Omental fat pad (tissue), 4 donors: ENCODE measurements around the gene SPRYD7. TPM values are rescaled to one million over a fixed set of nuclear protein-coding genes. Genes with fewer than 3 reads are reported as not detected.

ENCODE experiments used
- ATAC-seq: fragments of 150-250 bp; one replicate; pipeline ENCODE4 v1.9.1; 2016; ENCODE audit warnings: mild to moderate bottlenecking, moderate library complexity; ENCODE audit not compliant: low FRiP score
- DNase-seq: peaks from one replicate; pipeline ENCODE4 v3.0.0-alpha.2; 2019; ENCODE audit warnings: low spot score
- CTCF ChIP-seq, 3 donors: fragments of 450-650 bp; IDR thresholded peaks; one replicate each; pipeline ENCODE4 v1.5.1; 2016 to 2017; ENCODE audit warnings: antibody characterized with exemption in 3 of 3, mild to moderate bottlenecking in 3 of 3, moderate library complexity in 2 of 3
- small RNA-seq: library from RNA; depleted of rRNA; stranded (forward); fragments of <200 nt; gene quantifications from one replicate; pipeline ENCODE3, GENCODE V24; 2016
- total RNA-seq, 4 donors: library from RNA; depleted of rRNA; stranded (reverse); fragments of >200 nt; gene quantifications; one replicate each; pipeline ENCODE4 v1.1.0, GENCODE V29; 2016

The SPRYD7 gene
- total RNA-seq, 4 donors from 2014 or later = 3.2 to 4.4 (median 4.0) TPM

DNA sequence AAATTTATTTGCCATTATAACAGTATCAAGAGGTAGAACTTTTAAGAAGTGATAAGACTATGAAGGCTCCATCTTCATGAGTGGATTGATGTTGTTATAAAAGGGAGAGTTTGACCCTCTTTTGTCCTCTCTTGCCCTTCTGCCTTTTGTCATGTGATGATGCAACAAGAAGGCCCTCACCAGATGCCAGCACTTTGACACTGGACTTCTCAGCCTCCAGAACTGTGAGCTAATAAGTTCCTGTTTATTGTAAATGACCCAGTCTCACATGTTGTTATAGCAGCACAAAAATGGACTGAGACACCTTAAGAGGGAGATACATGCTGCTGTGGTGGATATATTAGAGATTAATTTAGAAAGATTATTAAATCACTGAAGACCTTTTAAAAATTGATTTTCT is 71.6 kb downstream of the SPRYD7 start:
- DNase-seq (no peak), ATAC-seq (no peak)
- no peak for TF ChIP-seq CTCF (IDR thresholded peaks at IDR 0.05)

Small RNA genes within 50 kb of the gene (small RNA-seq; reads per million reads assigned to genes)
- gene RNY4P30 (not detected), gene RNY4P9 (3.4 reads per million, percentile 65 among the genes with 10 or more reads in this experiment)

Other genes starting within 250 kb of the SPRYD7 start
- gene EBPL, start 244.9 kb downstream of the SPRYD7 start, total RNA-seq = 10 to 100 TPM; 36.1 to 51.7 (median 39.6) TPM
- 10 to 100 TPM; 25.1 to 31.8 (median 27.6) TPM for gene KPNA3, start 143.7 kb downstream of the SPRYD7 start, total RNA-seq
- gene TRIM13, start 60.7 kb upstream of the SPRYD7 start, total RNA-seq = 10 to 100 TPM; 11.0 to 19.1 (median 14.2) TPM
- gene KCNRG, start 79.1 kb upstream of the SPRYD7 start, total RNA-seq = 1 to 10 TPM in 1 of 4 donors, under 1 TPM in 3; 0.56 to 1.0 (median 0.89) TPM